NB4 (cell line): ENCODE results near the gene FERMT1.

Experiments
- MYC ChIP-seq: IDR thresholded peaks from 2 replicates; pipeline ENCODE4 v1.6.1; 2011; ENCODE audit warnings: low read depth, low read length
- POLR2A ChIP-seq: IDR thresholded peaks from 2 replicates; pipeline ENCODE4 v1.6.1; 2011; ENCODE audit warnings: mild to moderate bottlenecking; ENCODE audit not compliant: insufficient read length; ENCODE audit errors: extremely low read depth
- TF ChIP-seq, protein P1 (sequence below): IDR thresholded peaks from one replicate; pipeline ENCODE4 v1.5.1; 2012; ENCODE audit warnings: low read depth, low read length

DNA sequence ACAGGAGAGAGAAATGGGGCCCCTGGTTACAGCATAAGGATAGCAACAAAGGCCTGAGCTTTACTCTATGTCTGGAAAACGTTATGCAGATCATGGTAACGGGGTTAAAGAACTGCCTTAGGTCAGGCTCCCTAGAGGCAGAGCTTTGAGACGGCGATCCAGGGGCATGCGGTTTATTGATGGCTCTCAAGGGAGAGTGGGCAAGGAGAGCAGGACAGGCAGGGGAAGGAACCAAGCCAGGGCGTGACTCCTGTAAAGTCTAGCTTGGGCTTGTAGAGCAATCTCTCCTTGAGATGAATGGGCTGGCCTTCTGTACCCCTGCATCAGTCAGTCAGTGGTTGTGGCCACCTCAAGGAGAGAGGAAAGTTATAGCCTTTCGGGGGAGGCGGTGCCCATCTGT is 12.5 kb upstream of the FERMT1 start:
- TF ChIP-seq, protein P1, sequence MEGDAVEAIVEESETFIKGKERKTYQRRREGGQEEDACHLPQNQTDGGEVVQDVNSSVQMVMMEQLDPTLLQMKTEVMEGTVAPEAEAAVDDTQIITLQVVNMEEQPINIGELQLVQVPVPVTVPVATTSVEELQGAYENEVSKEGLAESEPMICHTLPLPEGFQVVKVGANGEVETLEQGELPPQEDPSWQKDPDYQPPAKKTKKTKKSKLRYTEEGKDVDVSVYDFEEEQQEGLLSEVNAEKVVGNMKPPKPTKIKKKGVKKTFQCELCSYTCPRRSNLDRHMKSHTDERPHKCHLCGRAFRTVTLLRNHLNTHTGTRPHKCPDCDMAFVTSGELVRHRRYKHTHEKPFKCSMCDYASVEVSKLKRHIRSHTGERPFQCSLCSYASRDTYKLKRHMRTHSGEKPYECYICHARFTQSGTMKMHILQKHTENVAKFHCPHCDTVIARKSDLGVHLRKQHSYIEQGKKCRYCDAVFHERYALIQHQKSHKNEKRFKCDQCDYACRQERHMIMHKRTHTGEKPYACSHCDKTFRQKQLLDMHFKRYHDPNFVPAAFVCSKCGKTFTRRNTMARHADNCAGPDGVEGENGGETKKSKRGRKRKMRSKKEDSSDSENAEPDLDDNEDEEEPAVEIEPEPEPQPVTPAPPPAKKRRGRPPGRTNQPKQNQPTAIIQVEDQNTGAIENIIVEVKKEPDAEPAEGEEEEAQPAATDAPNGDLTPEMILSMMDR, result no peak
- TF ChIP-seq POLR2A (no peak), MYC (no peak)
